HEK293T (cell line): ENCODE results near the gene OGA.

Experiments used
- CTCF ChIA-PET: fragments of 350-600 bp; formaldehyde crosslinking; extraction: SDS; loops from one replicate; lab custom pipeline; 2021; ENCODE audit warnings: antibody characterized with exemption, inconsistent platforms; lab: Yijun Ruan, JAX
- POLR2A ChIA-PET: fragments of 350-600 bp; formaldehyde crosslinking; extraction: SDS; loops from one replicate; lab custom pipeline; 2020; ENCODE audit warnings: antibody characterized with exemption, inconsistent platforms; lab: Yijun Ruan, JAX
- DNase-seq: peaks from one replicate; pipeline ENCODE4 v3.0.0; 2012; ENCODE audit warnings: mixed read lengths; ENCODE audit errors: extremely low spot score
- ARNT ChIP-seq: fragments of 450-650 bp; IDR thresholded peaks from 2 replicates; pipeline ENCODE4 v1.6.1; 2017; ENCODE audit warnings: mild to moderate bottlenecking
- BHLHE40 ChIP-seq: fragments of 450-650 bp; IDR thresholded peaks from 2 replicates; pipeline ENCODE4 v1.6.1; 2016; ENCODE audit warnings: mild to moderate bottlenecking, moderate library complexity, borderline replicate concordance
- CTBP1 ChIP-seq: fragments of 450-650 bp; IDR thresholded peaks from 2 replicates; pipeline ENCODE4 v1.6.1; 2016; ENCODE audit warnings: borderline replicate concordance
- ELF4 ChIP-seq: fragments of 450-650 bp; IDR thresholded peaks from 2 replicates; pipeline ENCODE4 v1.6.1; 2017; ENCODE audit warnings: antibody characterized with exemption
- FOXA1 ChIP-seq: fragments of 450-650 bp; IDR thresholded peaks from 2 replicates; pipeline ENCODE4 v1.6.1; 2016; ENCODE audit warnings: mild to moderate bottlenecking
- FOXK2 ChIP-seq: fragments of 450-650 bp; IDR thresholded peaks from 2 replicates; pipeline ENCODE4 v1.6.1; 2016; ENCODE audit warnings: mild to moderate bottlenecking
- FOXM1 ChIP-seq: fragments of 450-650 bp; IDR thresholded peaks from 2 replicates; pipeline ENCODE4 v1.6.1; 2017; ENCODE audit warnings: mild to moderate bottlenecking, borderline replicate concordance
- HDGF ChIP-seq: fragments of 450-650 bp; IDR thresholded peaks from 2 replicates; pipeline ENCODE4 v1.6.1; 2017; ENCODE audit warnings: antibody characterized with exemption, borderline replicate concordance
- L3MBTL2 ChIP-seq: fragments of 450-650 bp; conservative IDR thresholded peaks from 2 replicates; pipeline ENCODE4 v1.6.1; 2016; ENCODE audit warnings: mild to moderate bottlenecking
- LEF1 ChIP-seq: fragments of 450-650 bp; IDR thresholded peaks from 2 replicates; pipeline ENCODE4 v1.6.1; 2017; ENCODE audit warnings: mild to moderate bottlenecking, borderline replicate concordance
- NFRKB ChIP-seq: fragments of 450-650 bp; IDR thresholded peaks from 2 replicates; pipeline ENCODE4 v1.6.1; 2016; ENCODE audit warnings: mild to moderate bottlenecking, moderate library complexity
- PKNOX1 ChIP-seq: fragments of 450-650 bp; IDR thresholded peaks from 2 replicates; pipeline ENCODE4 v1.6.1; 2016
- SP1 ChIP-seq: fragments of 450-650 bp; IDR thresholded peaks from 2 replicates; pipeline ENCODE4 v1.6.1; 2017
- SUZ12 ChIP-seq: fragments of 450-650 bp; IDR thresholded peaks from 2 replicates; pipeline ENCODE4 v1.6.1; 2016; ENCODE audit warnings: mild to moderate bottlenecking
- TARDBP ChIP-seq: fragments of 450-650 bp; IDR thresholded peaks from 2 replicates; pipeline ENCODE4 v1.6.1; 2016
- ZNF384 ChIP-seq: fragments of 450-650 bp; IDR thresholded peaks from 2 replicates; pipeline ENCODE4 v1.6.1; 2016

The OGA gene

DNA sequence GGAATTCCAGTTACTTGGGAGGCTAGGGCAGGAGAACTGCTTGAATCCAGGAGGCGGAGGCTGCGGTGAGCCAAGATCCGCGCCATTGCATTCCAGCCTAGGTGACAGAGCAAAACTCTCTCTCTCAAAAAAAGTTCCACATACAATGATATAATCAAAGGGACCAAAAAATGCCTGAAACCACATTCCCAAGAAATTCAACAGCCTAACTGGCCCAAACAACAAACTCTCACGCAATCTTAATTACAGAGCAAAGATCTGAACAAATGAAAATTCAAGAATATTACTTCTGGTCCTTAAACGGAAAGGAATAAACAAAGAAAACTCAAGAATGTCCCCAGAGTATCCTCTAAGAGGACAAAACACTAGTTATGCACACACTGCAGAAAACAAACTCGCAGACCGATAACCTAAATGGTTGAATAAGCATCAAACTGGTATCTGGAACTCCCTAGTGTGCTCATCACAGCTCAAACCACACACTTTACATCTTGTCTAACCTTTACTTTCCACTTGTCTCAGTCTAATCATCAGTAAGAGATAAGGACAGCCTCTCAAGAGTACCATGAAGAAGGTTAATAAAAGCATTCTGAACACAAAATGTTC, 3.7 kb downstream of the OGA start:
- ChIA-PET POLR2A (no interaction called here), CTCF (interaction anchor here (0.5 to 2.2 kb wide), 2 partner anchors 33 to 110 kb away, joined by 3 to 6 read pairs; no protein-coding TSS in a partner anchor)
- DNase-seq = no peak

GRCh38 chr10:101812606-101813005, 5.6 kb downstream of the OGA start:
- no peak for DNase-seq
- ChIA-PET CTCF (interaction anchor here (1.3 kb wide), 1 partner anchor 31 kb away, joined by 3 read pairs; no protein-coding TSS in a partner anchor), POLR2A (no interaction called here)
- no peak for TF ChIP-seq SUZ12
- no peak for TF ChIP-seq BHLHE40
- no peak for TF ChIP-seq PKNOX1
- TF ChIP-seq ZNF384 = no peak
- no peak for TF ChIP-seq LEF1
- no peak for TF ChIP-seq TARDBP
- TF ChIP-seq HDGF = no peak
- no peak for TF ChIP-seq NFRKB
- no peak for TF ChIP-seq ELF4
- TF ChIP-seq FOXA1 = no peak
- TF ChIP-seq L3MBTL2 = no peak
- TF ChIP-seq SP1 = no peak

More for the DNA sequence above, 3.7 kb downstream of the OGA start:
- TF ChIP-seq LEF1 (no peak), BHLHE40 (no peak), FOXM1 (no peak), SP1 (no peak), TARDBP (no peak)

DNA sequence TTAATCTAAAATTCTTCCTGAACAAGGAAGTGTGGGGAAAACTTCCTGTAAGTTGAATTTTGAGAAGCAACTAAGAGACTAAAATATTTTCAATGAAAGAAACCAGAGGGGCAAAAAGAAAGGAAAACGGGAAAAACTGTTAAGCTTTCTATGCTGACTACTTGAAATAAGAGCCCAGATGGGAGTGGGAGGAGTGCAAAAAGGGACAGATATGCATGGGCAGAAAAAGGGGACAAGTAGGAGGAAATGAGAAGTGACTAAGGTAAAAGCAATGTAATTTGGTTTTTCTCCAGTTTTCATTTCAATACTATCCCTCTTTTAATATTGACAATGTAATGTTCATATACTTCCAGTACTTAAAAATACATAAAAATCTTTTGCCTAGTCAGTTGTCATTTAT, 11.1 kb downstream of the OGA start:
- TF ChIP-seq L3MBTL2 (no peak), SUZ12 (no peak), FOXM1 (no peak), PKNOX1 (no peak), CTBP1 (no peak), HDGF (no peak), FOXA1 (no peak), SP1 (no peak), LEF1 (no peak), NFRKB (no peak), FOXK2 (no peak), TARDBP (no peak), ZNF384 (no peak), ELF4 (no peak), ARNT (no peak), BHLHE40 (no peak)
- DNase-seq = no peak
- ChIA-PET POLR2A (no interaction called here), CTCF (no interaction called here)

- POLR2A ChIA-PET = interaction anchor here (1.5 kb wide), 1 partner anchor 14 kb away, joined by 7 read pairs; the partner anchor contains the start of gene OGA
- no peak for TF ChIP-seq L3MBTL2
- no peak for TF ChIP-seq SP1
- no peak for TF ChIP-seq FOXK2
- no peak for TF ChIP-seq TARDBP
- no peak for TF ChIP-seq ELF4
- no peak for TF ChIP-seq LEF1
- TF ChIP-seq PKNOX1 = no peak
- no peak for TF ChIP-seq NFRKB
- no peak for TF ChIP-seq ZNF384
- TF ChIP-seq BHLHE40 = no peak
- TF ChIP-seq FOXA1 = no peak
- TF ChIP-seq HDGF = no peak
- TF ChIP-seq CTBP1 = no peak
- no peak for TF ChIP-seq ARNT
- TF ChIP-seq SUZ12 = no peak
- CTCF ChIA-PET = no interaction called here
- no peak for DNase-seq
These were observed 14.7 kb downstream of the OGA start for GRCh38 chr10:101803511-101803910.

- TF ChIP-seq ARNT = no peak
- TF ChIP-seq FOXK2 = no peak
- no peak for TF ChIP-seq ELF4
- TF ChIP-seq HDGF = no peak
- no peak for TF ChIP-seq CTBP1
- TF ChIP-seq NFRKB = no peak
- TF ChIP-seq TARDBP = no peak
- TF ChIP-seq BHLHE40 = no peak
- TF ChIP-seq FOXM1 = no peak
- POLR2A ChIA-PET = interaction anchor here (1.0 kb wide), 1 partner anchor 20 kb away, joined by 3 read pairs; the partner anchor contains the start of gene OGA
- CTCF ChIA-PET = interaction anchor here (0.6 to 1.5 kb wide), 2 partner anchors 17 to 626 kb away, joined by 4 to 6 read pairs; no protein-coding TSS in a partner anchor
- no peak for DNase-seq
These were observed 20.7 kb downstream of the OGA start for GRCh38 chr10:101797403-101798059.
